Naive B cell (primary cell): ENCODE data around the gene NEU1. TPM values are rescaled to one million over a fixed set of nuclear protein-coding genes. Genes with fewer than 3 reads are reported as not detected.
"Not testable (repeated sequence)": the region's sequence is repeated elsewhere in the genome, so short reads cannot be mapped to it uniquely, and the experiment has no call there.

Source experiments
- ATAC-seq, 2 donors: fragments of 150-1000 bp; cut with Tn5 transposase; 2 replicates each; pipeline ENCODE4 v1.10.0; 2021; ENCODE audit warnings: low read depth in 2 of 2, mild to moderate bottlenecking in 2 of 2, moderate library complexity in 2 of 2
- DNase-seq: peaks from one replicate; pipeline ENCODE4 v3.0.0; 2022
- H3K27ac Mint-ChIP-seq, 6 donors: one replicate each; pipeline ENCODE4 v1.8.0; 2020 to 2022; ENCODE audit warnings: mild to moderate bottlenecking in 6 of 6, mixed read lengths in 6 of 6, moderate library complexity in 5 of 6, inconsistent platforms in 2 of 6
- H3K27me3 Mint-ChIP-seq, 3 donors: one replicate each; pipeline ENCODE4 v1.8.0; 2021 to 2022; ENCODE audit warnings: mixed read lengths in 3 of 3, mild to moderate bottlenecking in 1 of 3
- H3K36me3 Mint-ChIP-seq, 2 donors: one replicate each; pipeline ENCODE4 v1.8.0; 2020 to 2022; ENCODE audit warnings: mixed read lengths in 2 of 2, inconsistent platforms in 1 of 2, mild to moderate bottlenecking in 1 of 2
- H3K4me1 Mint-ChIP-seq, 3 donors: one replicate each; pipeline ENCODE4 v1.8.0; 2020 to 2022; ENCODE audit warnings: mixed read lengths in 3 of 3, inconsistent platforms in 1 of 3, mild to moderate bottlenecking in 1 of 3, moderate library complexity in 1 of 3
- H3K4me3 Mint-ChIP-seq, 8 donors: one replicate each; pipeline ENCODE4 v1.8.0; 2020 to 2022; ENCODE audit warnings: mild to moderate bottlenecking in 8 of 8, mixed read lengths in 8 of 8, moderate library complexity in 8 of 8, inconsistent platforms in 2 of 8
- H3K9me3 Mint-ChIP-seq, 7 donors: one replicate each; pipeline ENCODE4 v1.8.0; 2020 to 2022; ENCODE audit warnings: mixed read lengths in 7 of 7, mild to moderate bottlenecking in 5 of 7, inconsistent platforms in 2 of 7, moderate library complexity in 1 of 7
- polyA plus RNA-seq, 6 donors: library from polyadenylated mRNA; unstranded; fragments of 300-500 nt; fragmentation: Illumina TruSeq; gene quantifications; one replicate each; pipeline ENCODE4 v1.2.3, GENCODE V29; 2021; ENCODE audit warnings: low read depth in 6 of 6

NEU1 gene
- 10 to 100 TPM; 10.9 to 19.5 (median 18.2) TPM for polyA plus RNA-seq

DNA sequence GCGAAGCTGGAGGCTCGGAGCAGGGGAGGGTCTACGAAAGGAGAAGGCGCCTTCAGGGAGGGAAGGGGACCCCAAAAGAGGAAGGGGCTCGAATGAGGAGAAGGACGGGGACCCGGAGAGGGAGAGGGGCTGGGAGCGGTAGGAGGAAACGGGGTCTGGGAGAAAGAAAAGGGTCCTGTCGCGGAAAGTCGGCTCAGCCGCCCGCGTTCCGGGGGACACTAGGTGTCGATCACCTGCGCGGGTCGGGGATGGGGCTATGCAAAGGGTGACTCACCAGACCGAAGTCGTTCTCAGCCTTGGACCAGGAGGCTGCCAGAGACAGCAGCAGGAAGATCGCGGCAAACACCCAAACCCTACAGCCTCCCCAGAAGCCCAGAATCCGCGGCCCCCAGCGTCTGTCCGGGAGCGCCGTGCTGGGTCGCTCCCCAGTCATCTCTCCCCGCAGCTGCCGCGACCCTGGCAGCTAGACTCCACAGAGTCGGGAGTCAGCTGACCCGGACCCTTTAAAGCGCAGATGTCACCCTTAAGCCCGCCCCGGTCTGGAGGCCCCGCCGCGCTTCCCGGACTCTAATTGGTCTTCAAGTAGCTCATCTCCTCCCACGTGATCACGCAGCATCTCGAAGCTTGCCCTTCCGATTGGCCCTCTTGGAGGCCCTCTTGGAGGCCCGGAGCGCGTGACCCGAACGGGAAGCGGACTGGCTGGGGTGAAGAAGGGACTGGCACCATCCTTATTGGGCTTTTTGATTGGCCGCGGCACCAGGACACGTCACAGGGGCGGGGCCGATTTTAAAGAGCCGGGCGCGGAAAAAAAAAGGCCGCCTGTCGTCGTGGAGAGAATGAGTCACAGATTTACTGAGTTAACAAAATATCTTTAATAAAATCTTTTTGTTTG lies at the start of gene NEU1:
NEU1 (minus strand) TSS at position 478 of the 892 bp plus-strand sequence; CDS start at position 433, 45 bp downstream.
- peak; percentile 98 for DNase-seq
- H3K36me3 Mint-ChIP-seq, result no peaks in the 10 kb centered on the region
- H3K27me3 Mint-ChIP-seq, result no peaks in the 10 kb centered on the region
- no peaks in the 10 kb centered on the region for H3K9me3 Mint-ChIP-seq
- peak; percentile 93 for ATAC-seq
- H3K4me1 Mint-ChIP-seq, result peaks cover 17 to 40% (median 18%) of the 10 kb centered on the region in 3 donors
- peak within 1 kb of the TSS; percentile 96 to 98 (median 98) for H3K27ac Mint-ChIP-seq
- H3K4me3 Mint-ChIP-seq, result peak within 1 kb of the TSS; percentile 86 to 97 (median 96)

DNA sequence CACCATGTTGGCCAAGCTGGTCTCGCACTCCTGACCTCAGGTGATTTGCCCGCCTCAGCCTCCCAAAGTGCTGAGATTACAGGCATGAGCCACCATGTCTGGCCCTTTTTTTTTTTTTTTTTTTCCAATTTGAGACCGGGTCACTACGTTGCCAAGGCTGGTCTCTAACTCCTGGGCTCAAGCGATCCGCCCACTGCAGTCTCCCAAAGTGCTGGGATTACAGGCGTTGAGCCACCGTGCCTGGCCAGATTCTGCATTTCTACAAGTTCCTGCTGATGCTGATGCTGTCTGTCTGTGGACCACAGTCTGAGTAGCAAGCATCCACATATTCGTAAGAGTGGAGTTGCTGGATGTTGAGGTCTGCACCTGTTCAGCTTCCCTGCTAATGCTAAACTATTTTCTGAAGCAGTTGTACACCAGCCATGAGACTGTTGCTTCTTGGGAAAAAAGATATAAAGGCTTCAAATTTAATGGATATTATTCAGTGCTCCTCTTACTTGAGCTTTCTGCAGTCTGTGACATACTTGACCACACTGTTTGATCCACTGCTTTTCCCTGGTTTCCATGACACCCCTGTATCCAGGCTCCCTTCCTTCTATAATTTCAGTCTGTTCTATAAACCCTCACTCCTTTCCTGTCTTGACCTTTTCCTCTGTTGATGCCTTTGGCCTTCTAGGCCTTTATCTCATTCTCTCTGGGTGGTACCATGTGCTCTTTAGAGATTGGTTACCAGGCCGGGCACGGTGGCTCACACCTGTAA lies 49.4 kb upstream of the NEU1 start:
- DNase-seq (no peak), ATAC-seq (no peak)
- H3K36me3 Mint-ChIP-seq, result no peaks in the 10 kb centered on the region
- H3K4me3 Mint-ChIP-seq, result no peak overlapping the region
- peaks cover 0 to 7% (median 0%) of the 10 kb centered on the region in 3 donors for H3K4me1 Mint-ChIP-seq
- no peaks in the 10 kb centered on the region for H3K9me3 Mint-ChIP-seq
- peaks cover 0 to 18% (median 0%) of the 10 kb centered on the region in 3 donors for H3K27me3 Mint-ChIP-seq
- peak overlapping the region in 1 of 6 donors; percentile 89 for H3K27ac Mint-ChIP-seq

DNA sequence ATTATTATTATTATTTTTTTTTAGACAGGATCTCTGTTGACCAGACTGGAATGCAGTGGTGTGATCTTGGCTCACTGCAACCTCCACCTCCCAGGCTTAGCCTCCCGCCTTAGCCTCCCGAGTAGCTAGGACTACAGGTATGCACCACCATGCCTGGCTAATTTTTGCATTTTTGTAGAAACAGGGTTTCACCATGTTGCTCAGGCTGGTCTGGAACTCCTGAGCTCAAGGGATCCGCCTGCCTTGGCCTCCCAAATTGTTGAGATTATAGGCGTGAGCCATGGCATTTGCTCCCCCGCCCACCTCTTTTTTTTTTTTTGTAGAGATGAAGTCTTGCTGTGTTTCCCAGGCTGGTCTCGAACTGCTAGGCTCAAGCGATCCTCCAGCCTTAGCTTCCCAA lies 46.7 kb upstream of the NEU1 start:
- H3K27ac Mint-ChIP-seq, H3K4me1 Mint-ChIP-seq, ATAC-seq, H3K9me3 Mint-ChIP-seq, DNase-seq, H3K4me3 Mint-ChIP-seq, H3K36me3 Mint-ChIP-seq: not testable (repeated sequence)
- peaks cover 0 to 15% (median 6%) of the 10 kb centered on the region in 3 donors for H3K27me3 Mint-ChIP-seq

DNA sequence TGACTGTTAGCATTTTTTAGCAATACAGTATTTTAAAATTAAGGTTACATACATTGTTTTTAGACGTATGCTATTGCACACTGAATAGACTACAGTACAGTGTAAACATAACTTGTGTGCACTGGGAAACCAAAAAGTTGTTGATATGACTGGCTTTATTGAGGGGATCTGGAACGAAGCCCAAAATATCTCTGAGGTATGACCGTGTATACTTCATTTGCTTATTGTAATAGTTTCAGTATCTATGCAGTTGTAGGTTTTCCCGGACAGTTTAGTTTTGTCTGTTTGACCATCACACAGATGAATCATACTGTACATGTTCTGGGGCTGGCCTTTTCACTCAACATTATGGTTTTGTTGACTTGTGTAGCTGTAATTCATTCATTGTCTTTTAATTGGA lies 46.2 kb upstream of the NEU1 start:
- H3K36me3 Mint-ChIP-seq, result no peaks in the 10 kb centered on the region
- H3K27ac Mint-ChIP-seq, result peak overlapping the region in 1 of 6 donors; percentile 44
- no peak for ATAC-seq
- peaks cover 0 to 15% (median 6%) of the 10 kb centered on the region in 3 donors for H3K27me3 Mint-ChIP-seq
- peak overlapping the region in 1 of 8 donors; percentile 23 for H3K4me3 Mint-ChIP-seq
- H3K9me3 Mint-ChIP-seq, result no peaks in the 10 kb centered on the region
- DNase-seq, result no peak
- peaks cover 0 to 3% (median 0%) of the 10 kb centered on the region in 3 donors for H3K4me1 Mint-ChIP-seq

DNA sequence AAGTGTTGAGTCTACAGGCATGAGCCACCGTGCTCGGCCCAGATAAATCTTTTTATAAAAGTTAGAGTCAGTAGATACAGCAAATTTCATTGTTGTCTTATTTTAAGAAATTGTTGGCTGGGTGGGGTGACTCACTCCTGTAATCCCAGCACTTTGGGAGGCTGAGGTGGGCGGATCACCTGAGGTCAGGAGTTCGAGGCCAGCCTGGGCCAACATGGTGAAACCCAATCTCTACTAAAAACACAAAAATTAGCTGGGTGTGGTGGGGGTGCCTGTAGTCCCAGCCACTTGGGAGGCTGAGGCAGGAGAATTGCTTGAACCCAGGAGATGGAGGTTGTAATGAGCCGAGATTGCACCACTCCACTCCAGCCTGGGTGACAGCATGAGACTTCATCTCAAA lies 45.6 kb upstream of the NEU1 start:
- Mint-ChIP-seq H3K27me3 (peaks cover 0 to 15% (median 6%) of the 10 kb centered on the region in 3 donors), H3K4me3 (peak overlapping the region in 1 of 8 donors; percentile 23)
- not testable (repeated sequence) for H3K4me1 Mint-ChIP-seq, DNase-seq, H3K36me3 Mint-ChIP-seq, H3K27ac Mint-ChIP-seq, H3K9me3 Mint-ChIP-seq, ATAC-seq

DNA sequence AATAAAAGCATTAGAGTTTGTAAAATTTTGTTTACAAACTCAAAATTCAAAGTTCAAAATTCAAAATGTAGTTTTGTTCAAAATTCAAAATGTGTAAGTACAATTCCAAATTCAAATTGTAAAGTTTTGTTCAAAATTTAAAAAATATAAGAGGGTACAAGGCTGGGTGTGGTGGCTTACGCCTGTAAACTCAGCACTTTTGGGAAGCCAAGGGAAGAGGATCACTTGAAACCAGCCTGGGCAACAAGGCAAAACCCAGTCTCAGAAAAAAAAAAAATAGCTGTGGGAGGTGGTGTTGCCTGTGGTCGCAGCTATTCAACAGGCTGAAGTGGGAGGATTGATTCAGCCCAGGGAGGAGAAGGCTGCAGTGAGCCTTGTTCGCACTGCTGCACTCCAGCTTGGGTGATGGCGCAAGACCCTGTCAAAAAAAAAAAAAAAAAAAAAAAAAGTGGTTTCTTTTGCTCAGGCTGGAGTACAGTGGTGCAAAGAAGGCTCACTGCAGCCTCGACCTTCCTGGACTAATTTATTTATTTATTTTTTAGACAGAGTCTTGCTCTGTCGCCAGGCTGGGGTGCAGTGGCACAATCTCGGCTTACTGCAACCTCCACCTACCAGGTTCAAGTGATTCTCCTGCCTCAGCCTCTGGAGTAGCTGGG lies 44.7 kb upstream of the NEU1 start:
- Mint-ChIP-seq H3K9me3 (no peaks in the 10 kb centered on the region), H3K4me1 (peaks cover 10 to 12% (median 11%) of the 10 kb centered on the region in 3 donors), H3K27ac (no peak overlapping the region), H3K36me3 (no peaks in the 10 kb centered on the region), H3K4me3 (no peak overlapping the region), H3K27me3 (peaks cover 0 to 11% (median 6%) of the 10 kb centered on the region in 3 donors)
- no peak for DNase-seq
- ATAC-seq, result no peak

DNA sequence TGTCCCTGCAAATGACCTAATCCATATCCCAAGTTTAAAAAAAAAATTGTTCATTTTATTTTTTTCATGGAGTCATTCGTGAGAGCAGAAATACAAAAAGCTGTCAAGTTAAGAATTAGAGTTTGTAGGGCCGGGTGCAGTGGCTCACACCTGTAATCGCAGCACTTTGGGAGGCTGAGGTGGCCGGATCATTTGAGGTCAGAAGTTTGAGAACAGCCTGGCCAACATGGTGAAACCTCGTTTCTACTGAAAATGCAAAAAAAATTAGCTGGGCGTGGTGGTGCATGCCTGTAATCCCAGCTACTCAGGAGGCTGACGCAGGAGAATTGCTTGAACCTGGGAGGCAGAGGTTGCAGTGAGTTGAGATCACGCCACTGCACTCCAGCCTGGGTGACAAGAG lies 44.1 kb upstream of the NEU1 start:
- H3K9me3 Mint-ChIP-seq, DNase-seq, H3K27me3 Mint-ChIP-seq, H3K36me3 Mint-ChIP-seq, ATAC-seq, H3K27ac Mint-ChIP-seq: not testable (repeated sequence)
- H3K4me1 Mint-ChIP-seq, result peaks cover 9 to 12% (median 12%) of the 10 kb centered on the region in 3 donors
- H3K4me3 Mint-ChIP-seq, result peak overlapping the region in 1 of 8 donors; percentile 61

DNA sequence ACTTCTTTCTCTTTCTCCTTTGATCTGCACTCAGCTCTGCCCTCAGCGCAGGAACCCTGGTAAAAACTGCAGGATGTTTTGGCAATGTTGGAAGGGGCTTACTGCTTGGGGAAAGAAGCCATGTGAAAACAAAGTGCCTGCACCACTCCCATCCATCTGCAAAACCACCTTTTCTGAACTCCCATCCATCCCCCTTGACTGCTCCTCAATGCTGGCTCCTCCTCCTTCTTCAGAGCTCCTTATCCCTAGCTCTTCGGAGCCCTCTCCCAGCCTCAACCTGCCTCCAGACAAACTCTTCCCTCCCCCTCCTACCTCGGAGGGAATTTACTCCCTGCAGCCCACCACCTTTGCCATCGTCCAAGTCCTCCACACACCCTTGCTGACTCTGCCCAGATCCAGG lies 43.5 kb upstream of the NEU1 start:
- no peak overlapping the region for H3K27ac Mint-ChIP-seq

DNA sequence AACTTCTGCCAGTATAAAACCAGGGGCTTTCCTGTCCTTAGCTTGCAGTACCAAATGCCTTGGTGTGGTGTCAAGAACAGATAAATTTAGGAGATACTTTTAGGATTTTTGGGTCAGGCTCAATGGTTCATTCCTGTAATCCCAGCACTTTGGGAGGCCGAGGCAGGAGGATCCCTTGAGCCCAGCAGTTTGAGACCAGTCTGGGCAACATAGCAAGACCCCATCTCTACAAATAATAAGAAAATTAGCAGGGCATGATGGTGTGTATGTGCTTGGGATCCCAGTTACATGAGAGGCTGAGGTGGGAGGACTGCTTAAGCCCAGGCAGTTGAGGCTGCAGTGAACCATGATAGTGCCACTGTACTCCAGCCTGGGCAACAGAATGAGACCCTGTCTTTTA lies 42.4 kb upstream of the NEU1 start:
- Mint-ChIP-seq H3K4me3 (peak overlapping the region in 1 of 8 donors; percentile 25), H3K36me3 (no peaks in the 10 kb centered on the region), H3K9me3 (no peaks in the 10 kb centered on the region), H3K27me3 (peaks cover 0 to 7% (median 6%) of the 10 kb centered on the region in 3 donors), H3K27ac (no peak overlapping the region), H3K4me1 (peaks cover 9 to 13% (median 12%) of the 10 kb centered on the region in 3 donors)
- no peak for ATAC-seq
- no peak for DNase-seq

More for the DNA sequence above, 43.5 kb upstream of the NEU1 start:
- DNase-seq, result no peak
- Mint-ChIP-seq H3K27me3 (peaks cover 0 to 7% (median 6%) of the 10 kb centered on the region in 3 donors), H3K4me3 (peak overlapping the region in 1 of 8 donors; percentile 61), H3K4me1 (peaks cover 9 to 12% (median 12%) of the 10 kb centered on the region in 3 donors), H3K36me3 (no peaks in the 10 kb centered on the region), H3K9me3 (no peaks in the 10 kb centered on the region)
- no peak for ATAC-seq

DNA sequence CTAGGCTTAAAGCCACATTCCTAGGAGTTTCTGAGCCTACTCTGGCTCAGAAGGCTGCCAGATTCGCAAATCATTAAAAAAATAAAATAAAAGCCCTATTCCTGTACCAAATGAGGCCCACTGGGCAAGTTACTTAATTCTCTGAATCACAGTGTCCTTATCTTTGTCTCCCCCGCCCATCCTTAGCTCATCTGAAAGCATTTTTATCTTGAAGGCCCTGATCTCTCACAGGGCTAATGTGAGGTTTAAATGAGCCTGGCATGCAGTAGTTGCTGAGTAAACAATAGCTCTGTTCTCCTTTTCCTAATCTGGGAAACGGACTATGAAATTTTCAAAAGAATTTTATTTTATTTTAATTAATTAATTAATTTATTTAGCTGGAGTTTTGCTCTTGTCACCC lies 41.3 kb upstream of the NEU1 start:
- Mint-ChIP-seq H3K4me1 (peaks cover 16 to 23% (median 21%) of the 10 kb centered on the region in 3 donors), H3K27me3 (peaks cover 0 to 7% (median 6%) of the 10 kb centered on the region in 3 donors), H3K9me3 (no peaks in the 10 kb centered on the region), H3K4me3 (peak overlapping the region in 1 of 8 donors; percentile 39), H3K36me3 (no peaks in the 10 kb centered on the region), H3K27ac (no peak overlapping the region)
- ATAC-seq (no peak), DNase-seq (no peak)

DNA sequence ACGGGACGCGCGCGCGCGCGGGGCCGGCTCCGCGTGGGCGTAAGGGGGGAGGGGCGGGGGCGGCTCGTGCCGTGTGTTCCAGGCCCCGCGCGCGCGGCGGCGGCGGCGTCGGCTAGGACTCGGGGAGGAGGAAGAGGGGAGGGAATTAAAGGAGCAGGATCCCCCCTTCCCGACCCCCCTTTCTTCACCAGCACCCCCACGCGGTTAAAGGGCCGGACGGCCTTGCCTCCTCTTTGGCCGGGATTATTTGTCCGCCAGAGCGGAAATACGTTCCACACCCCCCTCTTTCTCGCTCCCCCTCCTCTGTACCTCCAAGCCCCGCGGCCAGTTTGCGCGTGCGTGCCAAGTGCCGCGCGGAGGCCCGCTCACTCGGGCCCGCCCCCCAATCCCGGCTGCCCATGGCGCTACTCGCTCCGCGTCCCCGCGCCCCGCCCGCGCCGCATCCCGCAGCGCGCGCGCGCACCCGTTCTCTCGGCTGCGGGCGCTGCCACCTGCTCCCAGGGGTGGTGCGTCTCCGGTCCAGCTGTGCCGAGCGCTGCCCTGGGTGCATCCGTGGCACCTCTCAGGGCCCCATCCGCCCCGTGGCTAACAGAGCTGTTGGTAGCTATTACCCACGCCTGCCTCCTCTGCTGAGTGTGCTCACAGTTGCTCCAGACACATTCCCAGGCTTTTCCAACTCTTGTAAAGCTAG lies 39.5 kb upstream of the NEU1 start, which contains the start of gene ZBTB12:
ZBTB12 (minus strand) TSS at position 134 of the 691 bp plus-strand sequence. CDS start 781 bp downstream, outside the sequence.
- DNase-seq (peak; percentile 86), ATAC-seq (peak; percentile 60 to 64)
- H3K9me3 Mint-ChIP-seq, result no peaks in the 10 kb centered on the region
- H3K4me3 Mint-ChIP-seq, result peak within 1 kb of the TSS; percentile 72 to 99 (median 92)
- peak within 1 kb of the TSS; percentile 50 to 98 (median 91) for H3K27ac Mint-ChIP-seq
- H3K36me3 Mint-ChIP-seq, result no peaks in the 10 kb centered on the region
- H3K4me1 Mint-ChIP-seq, result peaks cover 25 to 34% (median 33%) of the 10 kb centered on the region in 3 donors
- peaks cover 0 to 7% (median 6%) of the 10 kb centered on the region in 3 donors for H3K27me3 Mint-ChIP-seq

DNA sequence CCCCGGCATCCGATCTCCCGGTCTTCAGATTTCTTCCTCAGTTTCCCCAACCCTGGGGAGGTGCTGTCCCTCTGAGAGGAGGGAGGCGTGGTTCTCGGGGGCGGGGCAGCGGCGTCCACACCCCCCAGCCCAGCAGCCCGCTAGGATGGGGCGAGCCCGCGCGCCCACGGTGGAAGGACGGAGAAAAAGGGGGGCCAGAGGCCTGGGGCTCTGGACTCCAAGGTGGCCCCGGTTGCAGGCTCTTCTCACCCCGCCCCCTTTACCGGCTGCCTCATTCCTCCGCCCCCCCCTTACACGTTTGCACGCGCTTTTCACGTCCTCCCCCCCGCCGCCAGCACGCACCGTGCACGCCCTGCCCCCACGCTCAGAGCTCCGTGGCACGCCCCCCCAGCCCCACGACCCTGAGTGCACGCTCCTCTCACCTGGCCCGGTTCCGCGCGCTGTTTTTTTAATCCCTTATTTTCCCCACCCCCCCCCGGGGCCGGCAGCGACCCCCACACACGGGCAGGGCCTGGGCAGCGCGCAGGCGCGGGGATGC lies 38.9 kb upstream of the NEU1 start:
- peak overlapping the region; percentile 70 to 99 (median 80) for H3K4me3 Mint-ChIP-seq
- H3K36me3 Mint-ChIP-seq, result no peaks in the 10 kb centered on the region
- H3K27ac Mint-ChIP-seq, result peak overlapping the region in 4 of 6 donors; percentile 38 to 88 (median 66)
- peak; percentile 65 for DNase-seq
- H3K9me3 Mint-ChIP-seq, result no peaks in the 10 kb centered on the region
- peak; percentile 29 to 40 for ATAC-seq
- peaks cover 27 to 37% (median 36%) of the 10 kb centered on the region in 3 donors for H3K4me1 Mint-ChIP-seq
- H3K27me3 Mint-ChIP-seq, result peaks cover 0 to 6% (median 5%) of the 10 kb centered on the region in 3 donors
